ENCODE results near the gene LRRTM4. TPM values are rescaled to one million over a fixed set of nuclear protein-coding genes. Genes with fewer than 3 reads are reported as not detected.

LRRTM4 gene
- total RNA-seq, 4 donors from 2014 or later: 0.24 to 38.4 (median 1.0) TPM; not detected in 1

DNA sequence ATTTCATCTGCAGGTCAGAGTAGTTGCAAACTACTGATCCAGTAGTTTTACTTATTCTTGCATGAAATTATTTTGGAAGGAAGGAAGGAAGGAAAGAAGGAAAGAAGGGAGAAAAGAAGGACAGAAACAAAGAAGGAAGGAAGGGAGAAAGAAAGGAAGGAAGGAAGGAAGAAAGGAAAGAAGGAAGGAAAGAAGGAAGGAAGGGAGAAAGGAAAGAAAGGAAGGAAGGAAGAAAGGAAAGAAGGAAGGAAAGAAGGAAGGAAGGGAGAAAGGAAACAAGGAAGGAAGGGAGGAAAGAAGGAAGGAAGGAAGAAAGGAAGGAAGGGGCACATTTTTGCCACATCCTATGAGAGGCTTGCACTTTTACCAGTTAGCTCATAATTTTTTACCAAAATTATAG, 186.2 kb downstream of the LRRTM4 start:
- Histone ChIP-seq H3K36me3 (no peaks in the 10 kb centered on the region), H3K27ac (no peak overlapping the region), H3K9me3 (no peaks in the 10 kb centered on the region), H3K4me1 (no peaks in the 10 kb centered on the region), H3K27me3 (no peaks in the 10 kb centered on the region), H3K4me3 (no peak overlapping the region)
- no peak for DNase-seq
- TF ChIP-seq POLR2A (IDR thresholded peaks at IDR 0.05): no peak
- TF ChIP-seq, protein P1, sequence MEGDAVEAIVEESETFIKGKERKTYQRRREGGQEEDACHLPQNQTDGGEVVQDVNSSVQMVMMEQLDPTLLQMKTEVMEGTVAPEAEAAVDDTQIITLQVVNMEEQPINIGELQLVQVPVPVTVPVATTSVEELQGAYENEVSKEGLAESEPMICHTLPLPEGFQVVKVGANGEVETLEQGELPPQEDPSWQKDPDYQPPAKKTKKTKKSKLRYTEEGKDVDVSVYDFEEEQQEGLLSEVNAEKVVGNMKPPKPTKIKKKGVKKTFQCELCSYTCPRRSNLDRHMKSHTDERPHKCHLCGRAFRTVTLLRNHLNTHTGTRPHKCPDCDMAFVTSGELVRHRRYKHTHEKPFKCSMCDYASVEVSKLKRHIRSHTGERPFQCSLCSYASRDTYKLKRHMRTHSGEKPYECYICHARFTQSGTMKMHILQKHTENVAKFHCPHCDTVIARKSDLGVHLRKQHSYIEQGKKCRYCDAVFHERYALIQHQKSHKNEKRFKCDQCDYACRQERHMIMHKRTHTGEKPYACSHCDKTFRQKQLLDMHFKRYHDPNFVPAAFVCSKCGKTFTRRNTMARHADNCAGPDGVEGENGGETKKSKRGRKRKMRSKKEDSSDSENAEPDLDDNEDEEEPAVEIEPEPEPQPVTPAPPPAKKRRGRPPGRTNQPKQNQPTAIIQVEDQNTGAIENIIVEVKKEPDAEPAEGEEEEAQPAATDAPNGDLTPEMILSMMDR (IDR thresholded peaks at IDR 0.05): no peak
- intact Hi-C loops (cut with DNase I; ENCODE audit: low total_unique reads): no loop called here

DNA sequence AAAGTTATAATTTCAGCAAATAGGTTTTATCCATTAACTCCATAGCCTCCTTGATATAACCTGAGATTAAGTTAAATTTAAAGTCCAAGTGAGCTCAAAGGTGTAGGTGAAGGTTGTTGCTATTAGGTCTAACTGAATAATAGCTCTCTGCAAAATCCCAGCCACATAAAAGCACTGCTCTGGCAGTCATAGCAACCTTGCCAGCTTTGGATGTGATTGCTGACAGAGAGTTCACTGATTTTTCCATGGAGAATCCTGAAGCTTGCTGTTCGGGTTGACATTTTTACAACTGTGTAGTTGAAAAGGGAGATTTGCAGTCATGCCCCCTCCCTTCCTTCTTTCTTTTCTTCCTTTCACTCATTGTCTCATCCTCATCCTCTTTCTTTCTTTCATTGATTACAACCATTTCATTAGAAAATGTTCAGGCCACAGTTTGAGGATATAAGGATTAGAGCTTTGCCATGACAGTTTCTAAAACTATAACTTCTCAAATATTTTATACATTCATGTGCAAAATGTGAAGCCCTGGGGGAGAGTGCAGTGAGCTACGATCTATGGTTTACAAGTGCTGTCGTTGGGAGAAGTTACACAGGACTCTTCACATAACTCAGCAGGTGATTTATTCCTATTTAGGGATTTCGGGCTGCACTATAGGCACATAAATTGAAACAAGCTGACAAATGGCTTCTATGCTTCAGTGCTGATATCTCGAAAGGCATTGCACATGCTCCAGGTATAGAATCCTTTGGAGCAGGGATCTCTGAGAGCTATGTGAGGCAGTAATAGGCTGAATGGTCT, 193.8 kb downstream of the LRRTM4 start:
- H3K27ac ChIP-seq: no peak overlapping the region
- no peaks in the 10 kb centered on the region for H3K27me3 ChIP-seq
- no peaks in the 10 kb centered on the region for H3K4me1 ChIP-seq
- no peak overlapping the region for H3K4me3 ChIP-seq
- H3K9me3 ChIP-seq: no peaks in the 10 kb centered on the region
- no peak for DNase-seq
- intact Hi-C loops (cut with DNase I; ENCODE audit: low total_unique reads): no loop called here
- TF ChIP-seq, protein P1 (IDR thresholded peaks at IDR 0.05): no peak
- TF ChIP-seq POLR2A (IDR thresholded peaks at IDR 0.05): no peak
- no peaks in the 10 kb centered on the region for H3K36me3 ChIP-seq

DNA sequence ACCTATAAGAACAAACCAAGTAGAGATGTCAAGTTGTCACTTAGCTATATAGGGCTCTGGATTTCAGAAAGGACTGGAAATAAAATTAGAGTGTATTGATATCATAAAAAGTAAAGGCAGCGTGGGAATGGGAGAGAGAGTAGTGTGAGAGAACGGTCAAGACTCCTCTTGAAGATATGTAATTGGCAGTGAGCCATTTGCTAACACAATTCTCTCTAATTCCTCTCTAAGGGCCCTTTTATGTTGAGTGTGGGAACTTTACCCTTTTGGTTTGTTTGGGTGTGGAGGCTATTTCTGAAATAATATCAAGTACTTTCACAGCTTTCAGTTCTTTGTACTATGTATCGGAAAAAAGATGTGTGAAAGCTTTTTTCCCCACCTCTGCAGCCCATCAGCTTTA, 196.8 kb downstream of the LRRTM4 start:
- intact Hi-C loops (cut with DNase I; ENCODE audit: low total_unique reads): no loop called here
- H3K4me3 ChIP-seq: no peak overlapping the region
- H3K27me3 ChIP-seq: no peaks in the 10 kb centered on the region
- no peaks in the 10 kb centered on the region for H3K36me3 ChIP-seq
- H3K9me3 ChIP-seq: no peaks in the 10 kb centered on the region
- no peak for TF ChIP-seq POLR2A (IDR thresholded peaks at IDR 0.05)
- TF ChIP-seq, protein P1 (IDR thresholded peaks at IDR 0.05): no peak
- no peaks in the 10 kb centered on the region for H3K4me1 ChIP-seq
- no peak for DNase-seq
- H3K27ac ChIP-seq: no peak overlapping the region

DNA sequence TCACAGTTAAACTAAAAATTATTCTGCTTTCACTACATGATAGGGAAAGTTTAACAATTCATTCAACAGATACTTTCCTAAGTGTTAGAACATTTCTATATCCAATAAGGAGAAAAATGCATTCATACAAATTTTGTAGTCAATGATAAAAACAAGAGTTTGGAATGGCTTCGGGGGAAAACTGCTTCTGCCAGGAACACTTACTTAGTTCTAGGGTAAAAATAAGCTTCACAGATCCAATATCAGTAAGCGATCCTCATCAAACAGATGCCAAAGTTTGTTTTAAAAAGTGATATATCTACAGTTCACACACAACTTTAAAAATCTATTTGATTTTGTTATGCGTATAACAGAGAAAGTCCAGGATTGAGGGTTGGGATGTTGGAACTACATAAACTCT, 199.7 kb downstream of the LRRTM4 start:
- TF ChIP-seq POLR2A (IDR thresholded peaks at IDR 0.05): no peak
- TF ChIP-seq, protein P1 (IDR thresholded peaks at IDR 0.05): no peak
- Histone ChIP-seq H3K36me3 (no peaks in the 10 kb centered on the region), H3K4me1 (no peaks in the 10 kb centered on the region), H3K27ac (no peak overlapping the region), H3K27me3 (no peaks in the 10 kb centered on the region), H3K9me3 (no peaks in the 10 kb centered on the region), H3K4me3 (no peak overlapping the region)
- intact Hi-C loops (cut with DNase I; ENCODE audit: low total_unique reads): no loop called here
- DNase-seq: no peak

DNA sequence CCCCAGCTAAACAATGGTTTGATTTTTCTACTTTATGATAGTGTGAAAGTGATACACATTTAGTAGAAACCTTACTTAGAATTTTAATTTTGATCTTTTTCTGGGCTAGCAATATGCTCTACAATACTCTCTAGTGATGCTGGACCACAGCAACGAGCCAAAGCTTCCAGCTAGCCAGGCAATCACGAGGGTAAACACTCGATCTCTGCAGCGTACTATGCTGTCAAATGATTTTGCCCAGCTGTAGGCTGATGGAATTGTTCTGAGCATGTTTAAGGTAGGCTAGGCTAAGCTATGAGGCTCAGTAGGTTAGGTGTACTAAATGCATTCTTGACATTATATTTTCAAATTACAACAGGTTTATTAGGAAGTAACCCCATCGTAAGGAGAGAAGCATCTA, 207.5 kb downstream of the LRRTM4 start:
- Histone ChIP-seq H3K9me3 (no peaks in the 10 kb centered on the region), H3K4me1 (no peaks in the 10 kb centered on the region), H3K4me3 (no peak overlapping the region), H3K27me3 (no peaks in the 10 kb centered on the region), H3K36me3 (no peaks in the 10 kb centered on the region), H3K27ac (no peak overlapping the region)
- intact Hi-C loops (cut with DNase I; ENCODE audit: low total_unique reads): no loop called here
- TF ChIP-seq, protein P1 (IDR thresholded peaks at IDR 0.05): no peak
- no peak for TF ChIP-seq POLR2A (IDR thresholded peaks at IDR 0.05)
- no peak for DNase-seq

Measured in uterus (tissue), 4 donors.